22Rv1 (cell line): ENCODE data around the gene FOXO1.

Experiments
- ZFX ChIP-seq: fragments of 450-650 bp; IDR thresholded peaks from 2 replicates; pipeline ENCODE4 v1.6.1; 2017; ENCODE audit warnings: antibody characterized with exemption, borderline replicate concordance
- TF ChIP-seq, protein P1 (sequence below): fragments of 450-650 bp; IDR thresholded peaks from 2 replicates; pipeline ENCODE4 v1.5.1; 2017; ENCODE audit warnings: mild to moderate bottlenecking

DNA sequence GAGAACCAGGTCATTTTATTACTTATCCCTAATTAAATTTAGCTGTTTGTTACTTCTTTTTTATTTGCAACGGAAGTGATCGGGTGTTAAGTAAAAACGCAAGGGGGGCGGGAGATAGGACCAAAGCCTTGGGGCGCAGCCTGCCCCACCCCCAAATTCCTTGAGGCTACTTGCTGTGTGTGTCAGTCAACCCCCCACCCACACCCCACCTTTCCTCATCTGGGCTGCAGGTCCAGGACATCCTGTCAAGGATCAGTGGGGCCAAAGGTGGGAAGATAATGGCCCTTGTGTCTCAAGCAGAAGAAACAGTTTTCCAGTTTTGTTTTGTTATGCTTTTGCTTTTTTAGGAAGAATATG lies 1.2 kb upstream of the FOXO1 start:
- TF ChIP-seq, protein P1, sequence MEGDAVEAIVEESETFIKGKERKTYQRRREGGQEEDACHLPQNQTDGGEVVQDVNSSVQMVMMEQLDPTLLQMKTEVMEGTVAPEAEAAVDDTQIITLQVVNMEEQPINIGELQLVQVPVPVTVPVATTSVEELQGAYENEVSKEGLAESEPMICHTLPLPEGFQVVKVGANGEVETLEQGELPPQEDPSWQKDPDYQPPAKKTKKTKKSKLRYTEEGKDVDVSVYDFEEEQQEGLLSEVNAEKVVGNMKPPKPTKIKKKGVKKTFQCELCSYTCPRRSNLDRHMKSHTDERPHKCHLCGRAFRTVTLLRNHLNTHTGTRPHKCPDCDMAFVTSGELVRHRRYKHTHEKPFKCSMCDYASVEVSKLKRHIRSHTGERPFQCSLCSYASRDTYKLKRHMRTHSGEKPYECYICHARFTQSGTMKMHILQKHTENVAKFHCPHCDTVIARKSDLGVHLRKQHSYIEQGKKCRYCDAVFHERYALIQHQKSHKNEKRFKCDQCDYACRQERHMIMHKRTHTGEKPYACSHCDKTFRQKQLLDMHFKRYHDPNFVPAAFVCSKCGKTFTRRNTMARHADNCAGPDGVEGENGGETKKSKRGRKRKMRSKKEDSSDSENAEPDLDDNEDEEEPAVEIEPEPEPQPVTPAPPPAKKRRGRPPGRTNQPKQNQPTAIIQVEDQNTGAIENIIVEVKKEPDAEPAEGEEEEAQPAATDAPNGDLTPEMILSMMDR: no peak
- no peak for TF ChIP-seq ZFX
